COR-L47 (cell line): ENCODE measurements around the gene VPS13D.

Source experiments
- DNase-seq: peaks from one replicate; lab custom pipeline; 2025; lab: John Stamatoyannopoulos, UW

The VPS13D gene

GRCh38 chr1:12232221-12232620 is 2.4 kb downstream of the VPS13D start:
- no peak for DNase-seq

GRCh38 chr1:12244078-12244477 is 14.2 kb downstream of the VPS13D start:
- no peak for DNase-seq

DNA sequence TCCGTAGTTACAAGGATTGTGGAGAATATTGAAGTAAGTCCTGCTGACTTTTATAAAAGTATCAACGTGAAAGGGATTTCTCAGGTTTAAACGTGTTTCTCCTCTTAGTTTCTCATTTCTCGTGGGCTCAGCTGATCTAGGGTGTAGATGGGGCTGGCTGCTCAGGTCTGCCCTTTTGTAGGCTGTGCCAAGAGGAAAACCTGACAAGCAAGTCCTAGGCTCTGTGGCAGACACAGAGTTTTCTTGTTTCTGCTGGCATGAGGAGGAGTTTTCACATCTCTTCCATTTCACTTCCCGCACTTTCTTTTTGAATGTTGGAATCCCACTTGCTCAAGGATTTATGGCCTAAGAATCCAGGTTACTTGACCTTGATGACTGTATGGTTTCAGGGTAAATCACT is 14.8 kb downstream of the VPS13D start:
- no peak for DNase-seq

DNA sequence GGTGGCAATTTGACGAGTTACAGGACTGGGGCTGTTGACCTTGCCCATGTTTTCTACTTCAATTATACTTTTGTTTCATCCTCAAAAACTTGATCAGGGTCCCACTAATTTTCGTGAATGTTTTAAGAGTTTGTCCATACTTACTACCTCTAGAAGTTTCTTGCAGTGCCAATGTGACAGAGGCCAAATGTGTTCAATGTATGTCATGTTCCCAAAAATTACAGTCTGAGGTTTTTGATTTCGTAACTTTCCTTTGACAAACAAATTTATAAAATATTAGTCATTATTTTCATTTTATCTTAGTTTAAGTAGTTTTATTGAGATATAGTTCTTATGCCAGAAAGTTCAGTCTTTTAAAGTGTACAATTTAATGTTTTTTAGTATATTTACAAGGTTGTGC is 15.3 kb downstream of the VPS13D start:
- DNase-seq, result no peak

- DNase-seq, result no peak
Observed at GRCh38 chr1:12245733-12246132, 15.9 kb downstream of the VPS13D start.

DNA sequence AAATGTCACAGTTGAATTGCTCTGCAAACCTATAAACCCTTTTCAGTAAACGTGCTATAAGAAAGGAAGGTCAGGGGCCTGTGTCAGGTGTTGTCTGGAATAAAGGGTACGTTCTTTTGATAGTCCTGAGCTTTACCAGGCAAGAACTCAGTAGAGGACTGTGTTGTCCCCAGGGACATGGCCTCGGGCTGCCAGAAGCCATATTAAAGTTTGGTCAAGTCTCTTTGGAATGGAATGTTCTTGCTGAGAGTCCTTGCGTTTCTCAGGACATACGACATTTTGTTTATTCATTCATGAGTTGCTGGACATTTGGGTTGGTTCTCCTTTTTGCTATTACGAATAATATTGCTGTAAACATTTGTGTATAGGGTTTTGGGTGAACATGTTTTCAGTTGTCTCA is 16.8 kb downstream of the VPS13D start:
- no peak for DNase-seq

DNA sequence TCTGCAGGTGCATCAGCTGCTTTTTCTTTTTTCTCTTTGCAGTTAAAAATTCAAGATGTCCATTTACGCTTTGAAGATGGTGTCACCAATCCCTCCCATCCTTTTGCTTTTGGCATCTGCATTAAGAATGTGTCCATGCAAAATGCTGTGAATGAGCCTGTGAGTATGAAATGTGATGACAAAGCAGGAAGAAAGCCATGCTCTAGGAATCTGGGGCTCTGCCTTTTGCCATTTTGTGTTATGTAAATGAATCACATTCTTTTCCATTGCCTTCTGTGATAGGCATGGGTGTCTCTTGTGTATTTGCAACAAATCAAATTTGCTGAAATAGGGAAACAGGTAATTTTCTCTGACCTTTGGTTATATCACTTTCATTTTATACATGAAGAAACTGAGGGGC is 19.4 kb downstream of the VPS13D start:
- no peak for DNase-seq

GRCh38 chr1:12249748-12250147 is 19.9 kb downstream of the VPS13D start:
- no peak for DNase-seq

DNA sequence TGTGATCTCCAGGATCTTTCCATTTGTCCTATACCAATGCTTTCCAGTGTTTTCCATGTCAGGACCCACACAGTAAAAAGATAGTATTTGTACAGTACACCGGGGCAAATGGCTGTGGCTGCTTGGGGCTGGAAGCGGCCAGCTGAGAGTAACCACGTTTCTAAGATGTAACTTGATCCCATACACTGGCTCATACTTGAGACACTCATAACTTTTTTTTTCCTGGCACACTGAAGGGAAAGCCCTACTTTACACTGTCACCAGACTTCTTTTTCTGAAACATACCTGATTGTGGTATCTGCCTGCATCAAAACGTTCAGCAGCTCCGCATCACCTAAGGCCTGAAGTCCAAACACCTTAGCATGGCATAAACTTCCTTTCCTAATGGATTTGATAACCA is 21.6 kb downstream of the VPS13D start:
- no peak for DNase-seq

GRCh38 chr1:12255913-12256312 is 26.1 kb downstream of the VPS13D start:
- DNase-seq, result no peak

DNA sequence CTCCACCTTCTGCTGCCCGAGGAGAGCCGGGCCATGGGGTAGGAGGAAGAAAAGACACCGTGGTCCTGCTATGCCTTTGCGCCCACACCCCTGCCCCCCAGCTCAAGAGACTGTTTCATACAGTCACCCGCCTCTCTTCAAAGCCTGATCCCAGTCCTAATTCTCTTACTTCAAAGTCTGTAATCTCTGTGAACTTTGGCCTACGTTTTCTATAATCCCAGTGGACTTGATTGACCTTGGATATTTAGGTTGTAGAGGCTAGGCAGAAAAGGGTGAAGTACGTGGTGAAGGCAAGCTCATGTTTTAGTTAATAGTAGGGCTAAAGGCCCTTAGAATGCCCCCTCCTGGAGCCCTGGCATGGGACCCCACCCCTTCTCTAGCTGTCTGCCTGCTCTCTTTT is 28.4 kb downstream of the VPS13D start:
- DNase-seq, result no peak

GRCh38 chr1:12269351-12269750 is 39.5 kb downstream of the VPS13D start:
- no peak for DNase-seq

- DNase-seq, result no peak
Observed at GRCh38 chr1:12271033-12271432, 41.2 kb downstream of the VPS13D start.

DNA sequence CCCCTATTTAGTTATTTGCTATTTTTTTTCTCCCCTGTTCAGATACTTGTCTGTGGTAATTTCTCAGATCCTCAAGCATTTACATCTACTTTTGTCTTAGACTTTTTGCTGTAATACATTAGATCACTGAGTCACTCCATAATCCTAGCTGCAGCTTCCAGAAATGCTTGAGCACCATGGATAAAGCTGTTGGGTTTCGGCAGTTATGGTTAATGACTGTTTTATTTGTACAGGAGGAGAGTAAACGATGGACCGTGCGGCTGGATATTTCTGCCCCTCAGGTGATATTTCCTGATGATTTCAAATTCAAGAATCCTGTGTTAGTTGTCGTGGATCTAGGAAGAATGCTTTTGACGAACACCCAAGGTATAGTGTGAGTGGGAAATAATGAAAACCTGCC is 42.9 kb downstream of the VPS13D start:
- no peak for DNase-seq

DNA sequence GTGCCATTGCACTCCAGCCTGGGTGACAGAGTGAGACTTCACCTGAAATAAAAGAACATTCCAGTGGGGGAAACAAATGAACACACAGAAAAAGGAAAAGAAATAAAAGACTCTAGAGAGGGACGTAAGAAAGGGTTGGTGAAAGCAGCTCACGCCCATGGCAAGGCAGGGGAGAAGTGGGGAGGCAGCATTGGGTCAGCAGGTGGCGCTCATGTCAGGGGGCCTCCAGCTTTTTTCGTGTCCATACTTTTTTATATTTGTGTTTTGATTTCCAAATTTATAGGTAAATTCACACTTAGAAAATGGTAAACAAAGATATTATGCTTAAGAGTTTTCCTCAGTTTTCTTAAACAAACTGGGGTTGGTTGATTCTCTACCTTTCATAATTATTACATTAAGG is 45.5 kb downstream of the VPS13D start:
- no peak for DNase-seq

DNA sequence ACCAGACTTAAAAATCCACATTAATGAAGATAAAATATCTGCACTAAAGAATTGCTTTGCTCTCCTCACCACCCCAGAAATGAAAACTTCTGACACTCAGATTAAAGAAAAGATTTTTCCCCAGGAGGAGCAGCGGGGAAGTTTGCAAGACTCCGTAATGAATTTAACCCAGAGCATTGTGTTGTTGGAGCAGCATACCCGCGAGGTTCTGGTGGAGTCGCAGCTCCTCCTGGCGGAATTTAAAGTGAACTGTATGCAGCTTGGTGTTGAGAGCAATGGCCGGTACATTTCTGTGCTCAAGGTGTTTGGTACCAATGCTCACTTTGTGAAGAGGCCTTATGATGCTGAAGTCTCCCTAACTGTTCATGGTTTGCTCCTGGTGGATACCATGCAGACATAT is 46.4 kb downstream of the VPS13D start:
- no peak for DNase-seq

DNA sequence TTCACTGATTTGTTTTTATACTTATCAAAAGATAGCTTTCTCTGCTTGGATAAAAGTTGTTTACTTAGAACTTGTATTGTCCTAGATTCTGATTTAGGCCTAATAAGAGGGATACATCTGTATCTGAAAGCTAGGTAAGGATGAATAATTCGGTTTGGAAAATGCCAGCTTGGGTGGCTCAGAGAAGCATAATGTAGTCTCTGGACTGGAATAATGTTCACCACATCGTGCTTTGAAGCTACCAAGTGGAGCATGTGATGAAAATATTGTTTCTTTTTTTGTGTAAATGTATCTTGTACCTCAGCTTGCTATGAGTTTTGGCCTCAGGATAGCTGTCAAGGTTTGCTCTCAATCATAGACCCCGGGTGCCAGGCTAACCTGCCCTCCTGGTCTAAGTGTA is 49.2 kb downstream of the VPS13D start:
- DNase-seq, result no peak

DNA sequence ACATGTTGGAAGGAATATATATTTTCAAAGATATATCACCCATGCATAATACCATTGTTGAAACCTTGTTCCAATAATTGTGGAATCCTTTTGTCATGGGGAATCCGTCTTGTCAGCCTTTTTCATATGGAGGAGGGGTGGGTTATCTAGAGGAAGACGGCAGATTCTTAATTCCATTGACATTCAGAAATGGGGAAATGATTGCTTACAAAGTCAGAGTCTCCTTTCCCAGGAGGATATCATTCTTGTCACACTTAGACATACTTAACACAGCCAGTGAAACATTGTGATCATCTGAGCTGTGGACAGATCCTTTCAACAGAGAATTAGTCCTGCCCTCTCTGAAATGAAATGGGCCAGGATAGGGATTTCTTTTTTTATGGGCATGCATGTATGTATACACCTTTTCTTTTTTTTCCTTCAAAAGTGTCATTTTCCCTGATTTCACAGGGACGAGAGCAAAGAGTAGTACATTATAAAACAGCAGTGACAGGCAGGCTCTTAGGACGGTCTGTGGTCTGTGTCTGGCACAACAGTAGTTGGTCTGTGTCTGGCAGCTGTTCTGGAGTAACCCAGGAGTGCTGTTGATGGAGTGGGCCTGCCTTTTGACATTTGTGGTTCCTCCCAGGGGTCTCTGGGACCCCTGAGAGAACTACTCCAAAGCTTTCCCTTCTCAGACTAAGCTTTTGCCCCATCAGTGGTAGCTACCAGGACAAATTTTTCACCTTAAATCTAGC is 50.1 kb downstream of the VPS13D start:
- no peak for DNase-seq

DNA sequence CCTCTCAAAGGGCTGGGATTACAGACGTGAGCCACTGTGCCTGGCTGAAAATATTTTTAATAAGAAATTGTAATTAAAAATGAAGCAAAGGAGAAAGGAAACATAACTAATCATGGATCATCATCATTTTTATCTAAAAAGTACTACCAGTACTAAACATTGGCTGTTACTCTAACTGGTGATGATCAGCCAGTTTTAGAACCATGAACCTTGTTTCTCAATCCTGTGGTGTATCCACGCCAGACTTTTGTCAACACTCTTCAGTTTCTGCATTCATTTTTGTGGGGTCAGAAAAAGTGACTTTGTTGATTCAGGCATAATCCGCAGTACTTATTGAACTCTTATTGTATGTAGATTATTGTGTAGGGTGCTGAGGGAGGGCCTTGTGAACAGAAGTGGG is 52.3 kb downstream of the VPS13D start:
- no peak for DNase-seq

DNA sequence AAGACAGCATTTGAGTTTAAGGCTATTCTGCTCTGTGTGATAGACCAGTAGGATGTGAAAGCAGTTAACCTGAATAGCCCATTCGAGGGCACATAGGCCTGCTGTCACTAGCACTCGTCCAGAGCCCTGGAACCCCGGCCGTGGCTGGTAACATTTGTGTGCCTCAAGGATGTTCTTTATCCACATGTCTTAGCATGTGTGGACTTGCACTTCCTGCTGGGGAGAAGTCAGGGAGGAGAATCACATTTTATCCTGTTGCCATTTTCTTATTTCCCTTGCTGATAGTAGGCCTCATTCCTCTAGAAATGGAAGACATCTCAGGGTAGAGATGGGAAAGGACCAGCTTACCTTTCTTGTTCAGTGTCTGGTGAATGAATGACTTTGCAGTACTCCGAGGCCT is 54.7 kb downstream of the VPS13D start:
- no peak for DNase-seq

DNA sequence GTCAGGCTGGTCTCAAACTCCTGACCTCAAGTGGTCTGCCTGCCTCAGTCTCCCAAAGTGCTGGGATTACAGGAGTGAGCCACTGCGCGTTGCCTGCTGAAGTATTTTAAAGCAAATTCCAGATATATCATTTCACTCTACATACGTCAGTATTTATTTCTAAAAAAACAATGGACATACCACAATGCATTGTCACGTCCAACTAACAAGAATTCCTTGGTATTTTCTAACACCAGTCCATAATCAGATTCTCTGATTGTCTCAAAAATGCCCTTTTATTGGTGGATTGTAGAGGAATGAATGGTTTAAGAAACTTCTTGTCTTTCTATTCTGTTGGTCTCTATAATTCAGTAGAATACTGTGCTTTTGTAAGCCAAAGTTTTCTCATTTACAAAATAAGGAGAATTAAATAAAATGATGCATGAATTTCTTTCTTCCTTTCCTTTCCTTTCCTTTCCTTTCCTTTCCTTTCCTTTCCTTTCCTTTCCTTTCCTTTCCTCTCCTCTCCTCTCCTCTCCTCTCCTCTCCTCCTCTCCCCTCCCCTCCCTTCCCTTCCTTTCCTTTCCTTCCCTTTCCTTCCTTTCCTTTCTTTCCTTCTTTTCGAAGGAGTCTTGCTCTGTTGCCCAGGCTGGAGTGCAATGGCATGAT is 55.8 kb downstream of the VPS13D start:
- DNase-seq, result no peak

DNA sequence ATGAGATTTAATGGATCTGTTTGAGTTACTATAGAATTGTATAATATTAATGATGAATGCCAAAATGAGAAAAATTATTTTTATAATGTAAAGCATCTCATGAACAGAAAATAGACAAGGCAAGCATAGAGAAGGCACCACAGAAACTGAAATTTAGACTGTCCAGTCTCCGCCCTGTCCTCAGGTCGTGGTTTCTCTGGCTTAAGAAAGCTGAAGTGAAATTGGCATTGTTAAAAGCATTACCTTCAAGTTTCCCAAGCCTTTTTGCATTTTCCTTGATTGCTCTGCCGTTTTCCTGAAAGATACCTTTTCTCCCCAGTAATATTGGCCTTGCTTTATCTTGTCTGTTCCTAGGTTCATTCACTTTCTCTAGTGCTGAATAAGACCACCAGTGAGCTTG is 58.0 kb downstream of the VPS13D start:
- no peak for DNase-seq

DNA sequence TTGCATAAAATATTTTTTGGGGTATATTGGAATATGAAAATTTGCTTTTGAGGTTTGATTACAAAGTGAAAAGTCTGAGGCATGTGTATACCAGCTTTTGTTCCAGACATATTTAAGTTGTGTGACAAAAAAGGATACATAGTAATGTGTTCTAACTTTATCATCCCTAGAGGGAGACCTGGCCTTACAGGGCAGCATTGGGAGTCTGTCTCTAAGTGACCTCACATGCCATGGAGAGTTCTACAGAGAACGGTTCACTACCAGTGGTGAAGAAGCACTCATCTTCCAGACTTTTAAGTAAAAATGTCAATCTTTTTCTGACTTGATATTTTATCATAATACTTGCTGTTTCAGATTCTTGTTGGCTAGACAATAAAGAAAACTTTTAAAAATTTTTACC is 61.0 kb downstream of the VPS13D start:
- DNase-seq, result no peak

DNA sequence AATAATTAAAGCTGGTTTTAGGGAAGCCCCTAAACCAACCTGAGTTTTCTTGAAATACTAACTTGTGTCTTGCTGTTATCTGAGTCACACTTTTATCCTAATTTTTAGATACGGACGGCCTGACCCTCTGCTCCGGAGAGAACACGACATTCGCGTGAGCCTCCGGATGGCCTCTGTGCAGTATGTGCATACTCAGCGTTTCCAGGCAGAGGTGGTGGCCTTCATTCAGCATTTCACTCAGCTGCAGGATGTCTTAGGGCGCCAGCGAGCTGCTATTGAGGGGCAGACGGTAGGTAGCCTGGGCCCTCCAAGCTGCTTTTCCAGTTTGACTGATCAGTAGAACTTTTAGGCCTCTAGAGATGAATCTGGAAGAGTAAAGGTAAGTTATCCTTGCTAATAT is 63.6 kb downstream of the VPS13D start:
- DNase-seq, result no peak
